HG03565 (cell line): Measurements from ENCODE around the gene HRH4.
A peak's percentile ranks its signal among the peaks of the same experiment; 100 is the strongest.

Source experiments
- ATAC-seq: cut with Tn5 transposase; IDR thresholded peaks from one replicate; pipeline ENCODE4 v1.9.1; 2021; ENCODE audit warnings: mild to moderate bottlenecking, moderate library complexity; ENCODE audit not compliant: unreplicated experiment

Gene HRH4

GRCh38 chr18:24504401-24504800 lies 44.0 kb downstream of the HRH4 start:
- ATAC-seq, result no peak

- ATAC-seq, result no peak
These were observed 45.7 kb downstream of the HRH4 start for GRCh38 chr18:24506175-24506574.

- no peak for ATAC-seq
These were observed 49.0 kb downstream of the HRH4 start for GRCh38 chr18:24509435-24509834.

GRCh38 chr18:24514439-24514838 lies 54.0 kb downstream of the HRH4 start:
- peak; percentile 85 for ATAC-seq

GRCh38 chr18:24515721-24516120 lies 55.3 kb downstream of the HRH4 start:
- ATAC-seq, result no peak

GRCh38 chr18:24516261-24516660 lies 55.8 kb downstream of the HRH4 start:
- ATAC-seq, result no peak

GRCh38 chr18:24517554-24517953 lies 57.1 kb downstream of the HRH4 start:
- no peak for ATAC-seq

GRCh38 chr18:24518596-24518995 lies 58.2 kb downstream of the HRH4 start:
- ATAC-seq, result no peak
